H1 (cell line): ENCODE data around the gene CHRNA9. TPM values are rescaled to one million over a fixed set of nuclear protein-coding genes. Genes with fewer than 3 reads are reported as not detected.
"Not testable (repeated sequence)": the region's sequence is repeated elsewhere in the genome, so short reads cannot be mapped to it uniquely, and the experiment has no call there.

ENCODE experiments used
- CTCF ChIA-PET: fragments of 300-600 bp; sonication (Branson Sonifier 250); formaldehyde crosslinking; loops from one replicate; lab custom pipeline; 2021; ENCODE audit not compliant: partially characterized antibody; lab: Charles Lee
- POLR2A ChIA-PET: fragments of 300-600 bp; sonication (Branson Sonifier 250); formaldehyde crosslinking; loops from one replicate; lab custom pipeline; 2021; ENCODE audit warnings: inconsistent platforms; ENCODE audit not compliant: partially characterized antibody; lab: Charles Lee
- DNase-seq, 2 experiments: peaks; one replicate each; pipeline versions ENCODE4 v3.0.0 to v3.0.0-alpha.2; 2010 to 2022; ENCODE audit warnings: low spot score in 2 of 2, low read depth in 1 of 2, mixed read lengths in 1 of 2
- FAIRE-seq: peaks from 2 replicates; lab custom pipeline; 2011; peaks lifted over from hg19 to GRCh38; lab: Jason Lieb, UNC
- H2AFZ ChIP-seq: 2 replicates; pipeline ENCODE4 v1.8.1; 2012; ENCODE audit warnings: low read length, inconsistent platforms
- H2AK5ac ChIP-seq: 2 replicates; pipeline ENCODE4 v1.6.1; 2013; ENCODE audit warnings: low read depth, low read length
- H2BK120ac ChIP-seq: replicated peaks from 2 replicates; pipeline ENCODE3; 2013; ENCODE audit warnings: low read depth, low read length, inconsistent platforms
- H2BK12ac ChIP-seq: 2 replicates; pipeline ENCODE4 v1.6.1; 2013; ENCODE audit warnings: low read depth, low read length
- H2BK15ac ChIP-seq: 2 replicates; pipeline ENCODE4 v1.6.1; 2013; ENCODE audit warnings: low read length
- H2BK20ac ChIP-seq: 2 replicates; pipeline ENCODE4 v1.6.1; 2013; ENCODE audit warnings: low read length
- H2BK5ac ChIP-seq: 2 replicates; pipeline ENCODE4 v1.6.1; 2013; ENCODE audit warnings: low read depth, low read length
- H3K14ac ChIP-seq: 2 replicates; pipeline ENCODE4 v1.6.1; 2013; ENCODE audit warnings: inconsistent platforms; ENCODE audit not compliant: insufficient read length
- H3K18ac ChIP-seq: 2 replicates; pipeline ENCODE4 v1.6.1; 2013; ENCODE audit warnings: low read length; ENCODE audit errors: extremely low read depth
- H3K23ac ChIP-seq: 2 replicates; pipeline ENCODE4 v1.6.1; 2013; ENCODE audit warnings: inconsistent platforms; ENCODE audit not compliant: insufficient read length
- H3K23me2 ChIP-seq: 2 replicates; pipeline ENCODE4 v1.6.1; 2013; ENCODE audit warnings: low read depth, low read length
- H3K27ac ChIP-seq: 2 replicates; pipeline ENCODE4 v1.6.1; 2011; ENCODE audit warnings: low read depth, low read length, inconsistent platforms
- H3K27me3 ChIP-seq, 4 experiments: replicated peaks in 1 of 4; 1 replicate in 1 of 4; 2 replicates in 3 of 4; pipeline versions ENCODE4 v1.6.1 to v1.8.1; 2011 to 2013; ENCODE audit warnings: low read length in 3 of 4, mild to moderate bottlenecking in 3 of 4, inconsistent platforms in 2 of 4, mixed read lengths in 2 of 4, moderate library complexity in 1 of 4; ENCODE audit not compliant: control insufficient read depth in 3 of 4, insufficient read depth in 3 of 4; ENCODE audit errors: extremely low read depth in 1 of 4
- H3K36me3 ChIP-seq, 4 experiments: 2 replicates each; pipeline versions ENCODE4 v1.6.1 to v1.8.1; 2011 to 2013; ENCODE audit warnings: mild to moderate bottlenecking in 4 of 4, low read length in 3 of 4, moderate library complexity in 2 of 4, control low read depth in 1 of 4, inconsistent platforms in 1 of 4; ENCODE audit not compliant: insufficient read depth in 4 of 4, control insufficient read depth in 2 of 4
- H3K4ac ChIP-seq: replicated peaks from 2 replicates; pipeline ENCODE3; 2013; ENCODE audit warnings: low read length, low read depth, mixed read lengths, inconsistent platforms; ENCODE audit not compliant: insufficient read length
- H3K4me1 ChIP-seq, 4 experiments: replicated peaks in 1 of 4; 1 replicate in 1 of 4; 2 replicates in 3 of 4; pipeline versions ENCODE4 v1.6.1 to v1.8.1; 2011 to 2013; ENCODE audit warnings: low read length in 3 of 4, inconsistent platforms in 2 of 4, mixed read lengths in 1 of 4; ENCODE audit not compliant: insufficient read depth in 4 of 4, control insufficient read depth in 3 of 4
- H3K4me2 ChIP-seq, 2 experiments: 2 replicates each; pipeline versions ENCODE4 v1.6.1 to v1.8.1; 2011 to 2013; ENCODE audit warnings: low read depth in 2 of 2, low read length in 2 of 2, control low read depth in 1 of 2, inconsistent platforms in 1 of 2, mild to moderate bottlenecking in 1 of 2; ENCODE audit not compliant: insufficient read depth in 1 of 2
- H3K4me3 ChIP-seq, 4 experiments: fragments of 200-600, 300-600 bp in 1 of 4; sonication (generic), shearing (Covaris generic), sonication (Bioruptor Twin) in 1 of 4; 2 replicates each; pipeline versions ENCODE4 v1.5.1 to v1.8.1; 2011 to 2016; ENCODE audit warnings: low read length in 4 of 4, low read depth in 3 of 4, control low read depth in 2 of 4, inconsistent platforms in 2 of 4, mild to moderate bottlenecking in 2 of 4, mixed read lengths in 1 of 4, moderate library complexity in 1 of 4; ENCODE audit not compliant: insufficient read depth in 2 of 4; ENCODE audit errors: extremely low read depth in 1 of 4
- H3K56ac ChIP-seq: replicated peaks from 2 replicates; pipeline ENCODE3; 2013; ENCODE audit warnings: low read depth, mild to moderate bottlenecking, mixed read lengths, low read length, inconsistent platforms; ENCODE audit not compliant: insufficient read length
- H3K79me1 ChIP-seq: 2 replicates; pipeline ENCODE4 v1.6.1; 2013; ENCODE audit warnings: low read depth, low read length, control low read depth
- H3K79me2 ChIP-seq, 2 experiments: 2 replicates each; pipeline versions ENCODE4 v1.6.1 to v1.8.1; 2012 to 2013; ENCODE audit warnings: low read length in 2 of 2, mild to moderate bottlenecking in 2 of 2, inconsistent platforms in 1 of 2; ENCODE audit not compliant: insufficient read depth in 2 of 2, control insufficient read depth in 1 of 2
- H3K9ac ChIP-seq, 4 experiments: replicated peaks in 1 of 4; 1 replicate in 1 of 4; 2 replicates in 3 of 4; pipeline versions ENCODE4 v1.6.1 to v1.8.1; 2011 to 2013; ENCODE audit warnings: low read depth in 3 of 4, low read length in 3 of 4, control low read depth in 2 of 4, mild to moderate bottlenecking in 2 of 4, moderate library complexity in 2 of 4, inconsistent platforms in 1 of 4; ENCODE audit errors: extremely low read depth in 1 of 4
- H3K9me3 ChIP-seq, 2 experiments: 2 replicates each; pipeline versions ENCODE4 v1.6.1 to v1.8.1; 2012 to 2013; ENCODE audit warnings: mild to moderate bottlenecking in 2 of 2, moderate library complexity in 2 of 2, control low read depth in 1 of 2, inconsistent platforms in 1 of 2, low read depth in 1 of 2, low read length in 1 of 2, mixed read lengths in 1 of 2; ENCODE audit not compliant: insufficient read depth in 2 of 2
- H4K20me1 ChIP-seq, 2 experiments: replicated peaks in 1 of 2; 2 replicates each; pipeline versions ENCODE3 to v1.8.1; 2011 to 2013; ENCODE audit warnings: inconsistent platforms in 2 of 2, low read length in 2 of 2, mild to moderate bottlenecking in 1 of 2; ENCODE audit not compliant: insufficient read depth in 2 of 2, control insufficient read depth in 1 of 2
- H4K5ac ChIP-seq: 2 replicates; pipeline ENCODE4 v1.6.1; 2013; ENCODE audit warnings: low read length, low read depth, mixed read lengths, inconsistent platforms; ENCODE audit not compliant: insufficient read length
- H4K8ac ChIP-seq: 2 replicates; pipeline ENCODE4 v1.8.0; 2013; ENCODE audit warnings: mild to moderate bottlenecking, moderate library complexity, low read length, inconsistent platforms; ENCODE audit not compliant: insufficient read depth; ENCODE audit errors: extremely low read depth
- H4K91ac ChIP-seq: replicated peaks from 2 replicates; pipeline ENCODE3; 2013; ENCODE audit warnings: low read length, mixed read lengths, inconsistent platforms; ENCODE audit not compliant: insufficient read length
- CHD1 ChIP-seq: IDR thresholded peaks from 2 replicates; pipeline ENCODE4 v1.6.1; 2012; ENCODE audit warnings: low read depth, low read length, improper control_type of control experiment
- CTCF ChIP-seq, 3 experiments: IDR thresholded peaks; 1 replicate in 2 of 3; 2 replicates in 1 of 3; pipeline versions ENCODE4 v1.5.1 to v1.6.1; 2011; ENCODE audit warnings: low read length in 3 of 3, mild to moderate bottlenecking in 3 of 3, inconsistent platforms in 2 of 3, low read depth in 1 of 3, moderate library complexity in 1 of 3; ENCODE audit not compliant: insufficient read depth in 1 of 3; ENCODE audit errors: control extremely low read depth in 1 of 3
- E2F6 ChIP-seq: IDR thresholded peaks from 2 replicates; pipeline ENCODE4 v1.6.1; 2012; ENCODE audit warnings: inconsistent platforms
- JUN ChIP-seq: IDR thresholded peaks from 2 replicates; pipeline ENCODE4 v1.6.1; 2011; ENCODE audit warnings: low read depth, mild to moderate bottlenecking, improper control_type of control experiment, low read length
- SIRT6 ChIP-seq: IDR thresholded peaks from one replicate; pipeline ENCODE4 v1.7.1; 2012; ENCODE audit warnings: low read length, inconsistent platforms
- SP1 ChIP-seq: IDR thresholded peaks from 2 replicates; pipeline ENCODE4 v1.6.1; 2011; ENCODE audit warnings: low read depth, low read length
- TAF1 ChIP-seq: IDR thresholded peaks from 2 replicates; pipeline ENCODE4 v1.6.1; 2011; ENCODE audit warnings: mild to moderate bottlenecking, low read depth, low read length
- WGBS, 2 experiments: shearing (Covaris generic) in 1 of 2; methylation state at CpG; one replicate each; pipeline versions ENCODE4 v1.1.6 to v1.1.7; 2013 to 2015; ENCODE audit warnings: low lambda C conversion rate in 2 of 2, mixed read lengths in 2 of 2, inconsistent platforms in 1 of 2, low coverage in 1 of 2, missing lambda C conversion rate in 1 of 2; ENCODE audit not compliant: insufficient replicate concordance in 2 of 2, insufficient coverage in 1 of 2, insufficient read length in 1 of 2; ENCODE audit errors: extremely low coverage in 1 of 2, missing lambda C conversion rate in 1 of 2; 5-methylcytosine and 5-hydroxymethylcytosine counted together
- polyA plus RNA-seq, 7 experiments: library from polyadenylated mRNA; depleted of rRNA in 3 of 7; stranded (reverse) in 5 of 7; unstranded in 2 of 7; fragments of >200 nt in 5 of 7; fragments of 200-250 nt in 2 of 7; gene quantifications; 1 replicate in 5 of 7; 2 replicates in 1 of 7; 4 replicates in 1 of 7; pipeline versions ENCODE4 v1.2.1 to v1.2.3, GENCODE V29; 2011 to 2013; ENCODE audit warnings: missing spikeins in 2 of 7, mixed read lengths in 2 of 7
- total RNA-seq: library from RNA; stranded (reverse); fragmentation: NEBNext Ultra II Directional; extraction: Animal tissue kit (Norgen Biotek cat#: 25700); gene quantifications from 2 replicates; pipeline ENCODE4 v1.2.1, GENCODE V29; 2021

Gene CHRNA9
- total and polyA plus RNA-seq, 2 of the 8 experiments (the other 6 are each of a cell fraction or from before 2014, with no cell fraction given), result 1.4 to 3.3 TPM

- TF ChIP-seq CTCF (IDR thresholded peaks at IDR 0.05; ENCODE audit: control extremely low read depth in 1 of 3, insufficient read depth in 1 of 3, low read depth in 1 of 3, low read length in 3 of 3), result no peak
- no peak for TF ChIP-seq E2F6
- TF ChIP-seq SP1, result no peak
- TF ChIP-seq SIRT6, result no peak
- no peak for TF ChIP-seq CHD1
- TF ChIP-seq JUN, result no peak
- TF ChIP-seq TAF1, result no peak
Observed at GRCh38 chr4:40289366-40290188, 45.6 kb upstream of the CHRNA9 start (continued).

GRCh38 chr4:40290611-40291186, 44.4 kb upstream of the CHRNA9 start:
- H3K14ac ChIP-seq, H3K36me3 ChIP-seq, FAIRE-seq, H3K27me3 ChIP-seq, DNase-seq, H3K79me1 ChIP-seq, H3K18ac ChIP-seq, H3K56ac ChIP-seq, H4K91ac ChIP-seq, H2BK120ac ChIP-seq, H3K23ac ChIP-seq, H2BK5ac ChIP-seq, H4K20me1 ChIP-seq, H2BK12ac ChIP-seq, H3K4ac ChIP-seq, H3K27ac ChIP-seq, H3K9ac ChIP-seq, H2BK15ac ChIP-seq, H3K4me3 ChIP-seq, H3K79me2 ChIP-seq, H4K5ac ChIP-seq, H3K4me1 ChIP-seq, H4K8ac ChIP-seq, H2BK20ac ChIP-seq, H2AK5ac ChIP-seq, H3K4me2 ChIP-seq: not testable (repeated sequence)
- Histone ChIP-seq H2AFZ (peak overlapping the region; percentile 13; the same call in 1 of the 2 replicates), H3K9me3 (peaks cover 6 to 11% of the 10 kb centered on the region in 2 experiments; a peak in 3 of 4 replicates), H3K23me2 (peaks cover 17% of the 10 kb centered on the region; the same call in 1 of the 2 replicates)
- CTCF ChIA-PET, result interaction anchor here (2.0 kb wide), 1 partner anchor 17 kb away, joined by 6 read pairs; no protein-coding TSS in a partner anchor
- WGBS, 2 experiments, result 87% methylated on average over 2 of the region's 2 CpGs; no CpG with 5 or more reads in 1 of the 2 experiments
- POLR2A ChIA-PET, result interaction anchor here (1.5 kb wide), 1 partner anchor 11 kb away, joined by 3 read pairs; no protein-coding TSS in a partner anchor
